A549 (cell line): ENCODE results near the gene NDUFV2. TPM values are rescaled to one million over a fixed set of nuclear protein-coding genes. Genes with fewer than 3 reads are reported as not detected.

ENCODE experiments used
- ATAC-seq, 2 experiments: fragments of 200-7000 bp in 1 of 2; fragments of >200 bp in 1 of 2; cut with Nextera tagmentation in 1 of 2; cut with Tn5 transposase in 1 of 2; 3 replicates each; pipeline versions ENCODE4 v1.8.0 to v1.9.1; 2018 to 2020; ENCODE audit warnings: mild to moderate bottlenecking in 1 of 2, moderate library complexity in 1 of 2
- CTCF ChIA-PET: fragments of 300-600 bp; sonication (Branson Sonifier 250); formaldehyde crosslinking; extraction: SDS; loops from one replicate; lab custom pipeline; 2021; ENCODE audit warnings: antibody characterized with exemption, inconsistent platforms; lab: Yijun Ruan, JAX
- POLR2A ChIA-PET: fragments of 350-600 bp; formaldehyde crosslinking; extraction: SDS; loops from one replicate; lab custom pipeline; 2021; ENCODE audit warnings: antibody characterized with exemption, inconsistent platforms; lab: Yijun Ruan, JAX
- DNase-seq, 2 experiments: peaks; one replicate each; pipeline versions ENCODE4 v3.0.0 to v3.0.0-alpha.2; 2011 to 2016; ENCODE audit warnings: low read depth in 1 of 2, low spot score in 1 of 2
- FAIRE-seq: peaks from 2 replicates; lab custom pipeline; 2011; peaks lifted over from hg19 to GRCh38; lab: Jason Lieb, UNC
- H3K27ac ChIP-seq, 2 experiments: fragments of >200 bp; sonication (Bioruptor Twin); formaldehyde crosslinking; 3 replicates each; pipeline ENCODE4 v1.5.1; 2016 to 2017
- H3K4me1 ChIP-seq: fragments of >200 bp; sonication (Bioruptor Twin); formaldehyde crosslinking; 3 replicates; pipeline ENCODE4 v1.6.1; 2016
- H3K4me2 ChIP-seq: fragments of >200 bp; sonication (Bioruptor Twin); formaldehyde crosslinking; 3 replicates; pipeline ENCODE4 v1.6.1; 2016
- H3K4me3 ChIP-seq: fragments of >200 bp; sonication (Bioruptor Twin); formaldehyde crosslinking; 3 replicates; pipeline ENCODE4 v1.5.1; 2016
- H3K9me3 ChIP-seq: fragments of >200 bp; sonication (Bioruptor Twin); formaldehyde crosslinking; 3 replicates; pipeline ENCODE4 v1.6.1; 2016
- CEBPB ChIP-seq, 2 experiments: fragments of >200 bp in 1 of 2; sonication (Bioruptor Twin) in 1 of 2; formaldehyde crosslinking in 1 of 2; IDR thresholded peaks; 2 replicates each; pipeline ENCODE4 v1.6.1; 2012 to 2016
- CHD4 ChIP-seq: fragments of 200-600 bp; sonication (generic); IDR thresholded peaks from 2 replicates; pipeline ENCODE4 v1.6.1; 2016; ENCODE audit warnings: antibody characterized with exemption, mild to moderate bottlenecking, borderline replicate concordance
- E2F6 ChIP-seq: IDR thresholded peaks from 2 replicates; pipeline ENCODE4 v1.6.1; 2012; ENCODE audit warnings: low read depth, borderline replicate concordance
- EP300 ChIP-seq, 2 experiments: fragments of >200 bp; sonication (Bioruptor Twin); formaldehyde crosslinking; IDR thresholded peaks; 2 replicates in 1 of 2; 3 replicates in 1 of 2; pipeline ENCODE4 v1.6.1; 2016 to 2017
- HEYL ChIP-seq: fragments of 250-450 bp; sonication (Bioruptor Pico); IDR thresholded peaks from 2 replicates; pipeline ENCODE4 v1.8.0; 2021; ENCODE audit warnings: mild to moderate bottlenecking, moderate library complexity
- HOXA7 ChIP-seq: fragments of 250-450 bp; sonication (Bioruptor Pico); IDR thresholded peaks from 2 replicates; pipeline ENCODE4 v1.5.0; 2020; ENCODE audit warnings: mild to moderate bottlenecking, moderate library complexity
- HOXB13 ChIP-seq: fragments of 250-450 bp; sonication (Bioruptor Pico); IDR thresholded peaks from 2 replicates; pipeline ENCODE4 v1.5.0; 2020; ENCODE audit warnings: low read depth, mild to moderate bottlenecking, moderate library complexity
- HOXB5 ChIP-seq: fragments of 250-450 bp; sonication (Bioruptor Pico); IDR thresholded peaks from 2 replicates; pipeline ENCODE4 v1.5.0; 2020; ENCODE audit warnings: mild to moderate bottlenecking, moderate library complexity
- JUNB ChIP-seq: fragments of >200 bp; sonication (Bioruptor Twin); formaldehyde crosslinking; IDR thresholded peaks from 2 replicates; pipeline ENCODE4 v1.6.1; 2016
- KDM1A ChIP-seq: fragments of 200-600 bp; sonication (generic); IDR thresholded peaks from 2 replicates; pipeline ENCODE4 v1.6.1; 2016; ENCODE audit warnings: low read depth, mild to moderate bottlenecking
- MAFK ChIP-seq: fragments of 450-650 bp; IDR thresholded peaks from 2 replicates; pipeline ENCODE4 v1.6.1; 2014; ENCODE audit not compliant: partially characterized antibody
- MAZ ChIP-seq: fragments of 150-350 bp; IDR thresholded peaks from 2 replicates; pipeline ENCODE4 v1.6.1; 2014; ENCODE audit warnings: antibody characterized with exemption, low read depth, low read length, borderline replicate concordance
- NFE2L2 ChIP-seq: fragments of 150-350 bp; conservative IDR thresholded peaks from 2 replicates; pipeline ENCODE4 v1.6.1; 2014; ENCODE audit warnings: low read length
- NPAS2 ChIP-seq: fragments of 250-450 bp; sonication (Bioruptor Pico); IDR thresholded peaks from 2 replicates; pipeline ENCODE4 v1.8.0; 2022; ENCODE audit warnings: mild to moderate bottlenecking, moderate library complexity, borderline replicate concordance
- PHF8 ChIP-seq: fragments of 200-600 bp; sonication (generic); IDR thresholded peaks from 2 replicates; pipeline ENCODE4 v1.6.1; 2016; ENCODE audit warnings: low read depth, mild to moderate bottlenecking, antibody characterized with exemption, moderate library complexity, borderline replicate concordance
- POLR2A ChIP-seq: IDR thresholded peaks from 2 replicates; pipeline ENCODE4 v1.6.1; 2012; ENCODE audit warnings: mild to moderate bottlenecking, low read length
- RCOR1 ChIP-seq: fragments of 150-350 bp; IDR thresholded peaks from 2 replicates; pipeline ENCODE4 v1.6.1; 2014; ENCODE audit warnings: antibody characterized with exemption, low read length, low read depth
- REST ChIP-seq: fragments of 200-600 bp; sonication (generic); IDR thresholded peaks from 2 replicates; pipeline ENCODE4 v1.6.1; 2016; ENCODE audit warnings: antibody characterized with exemption, mild to moderate bottlenecking, moderate library complexity
- RFX5 ChIP-seq: fragments of 450-650 bp; IDR thresholded peaks from 2 replicates; pipeline ENCODE4 v1.7.1; 2014; ENCODE audit warnings: antibody characterized with exemption, mild to moderate bottlenecking, moderate library complexity
- TP53 ChIP-seq: fragments of 250-450 bp; sonication (Bioruptor Pico); IDR thresholded peaks from 2 replicates; pipeline ENCODE4 v1.5.0; 2021; ENCODE audit warnings: mild to moderate bottlenecking, moderate library complexity
- USF2 ChIP-seq: fragments of 450-650 bp; IDR thresholded peaks from 2 replicates; pipeline ENCODE4 v1.6.1; 2014; ENCODE audit warnings: antibody characterized with exemption
- WGBS: methylation state at CpG from one replicate; pipeline ENCODE4 v1.1.6; 2017; ENCODE audit errors: missing lambda C conversion rate; 5-methylcytosine and 5-hydroxymethylcytosine counted together
- polyA plus RNA-seq, 4 experiments: library from polyadenylated mRNA; depleted of rRNA in 3 of 4; stranded (reverse); fragments of >200 nt; fragmentation: RNase III in 1 of 4; extraction: RNeasy Plus Mini Kit Qiagen cat#74134 plus additional on column Dnase treatment in 1 of 4; gene quantifications; 2 replicates in 3 of 4; 3 replicates in 1 of 4; pipeline ENCODE4 v1.2.3, GENCODE V29; 2011 to 2017
- TF ChIP-seq, protein P1 (sequence below): fragments of >200 bp; sonication (Bioruptor Twin); formaldehyde crosslinking; IDR thresholded peaks from 3 replicates; pipeline ENCODE4 v1.6.1; 2016

The NDUFV2 gene
- polyA plus RNA-seq, 2 of the 4 experiments (the other 2 are of a cell fraction): 115 to 180 TPM

- H3K4me2 ChIP-seq: peak overlapping the region; percentile 49; the same call in 2 of the 3 replicates
- POLR2A ChIA-PET: interaction anchor here (1.0 kb wide), 2 partner anchors 11 to 12 kb away, joined by 3 to 6 read pairs; partner anchors contain the start of gene ANKRD12
- no peak for TF ChIP-seq CHD4
- TF ChIP-seq MAZ: no peak
- no peak for TF ChIP-seq CEBPB (IDR thresholded peaks at IDR 0.05)
- no peak for TF ChIP-seq HOXA7 (CRISPR knock-in tag)
- TF ChIP-seq JUNB: no peak
- TF ChIP-seq HOXB5: no peak
- TF ChIP-seq TP53: no peak
- DNase-seq: no peak
- ATAC-seq: no peak
- 5% methylated on average over 1 of the region's 1 CpG for WGBS
- peaks cover 50% of the 10 kb centered on the region for H3K4me1 ChIP-seq
- no peak overlapping the region for H3K4me3 ChIP-seq
- no peaks in the 10 kb centered on the region for H3K9me3 ChIP-seq
- no peak overlapping the region for H3K27ac ChIP-seq
- no peak for FAIRE-seq
- CTCF ChIA-PET: interaction anchor here (1.0 to 2.8 kb wide), 7 partner anchors 9 to 80 kb away, joined by 3 to 17 read pairs (median 3); no protein-coding TSS in a partner anchor
These were observed 45.7 kb downstream of the NDUFV2 start for GRCh38 chr18:9148203-9148552.

DNA sequence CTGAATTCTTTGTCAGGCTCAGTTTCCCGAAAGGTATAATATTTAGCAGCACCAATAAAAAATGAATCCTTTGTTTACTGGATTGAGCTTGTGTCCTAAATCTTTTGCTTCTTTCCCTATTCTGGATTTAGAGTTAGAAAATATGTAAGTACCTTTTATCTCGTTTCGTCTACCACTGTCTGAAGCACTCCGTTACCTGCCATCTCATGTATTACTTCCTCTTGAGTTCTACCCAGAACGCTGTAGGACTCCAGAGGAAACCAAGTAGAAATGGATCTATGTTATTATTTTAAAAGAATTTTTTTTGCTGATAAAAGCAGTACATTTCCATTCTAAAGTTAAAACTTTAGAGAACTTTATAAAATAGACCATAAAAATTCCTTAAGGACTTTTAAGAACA is 47.6 kb downstream of the NDUFV2 start:
- DNase-seq: no peak
- TF ChIP-seq POLR2A (no peak), RCOR1 (no peak), PHF8 (no peak), TP53 (no peak), EP300 (IDR thresholded peaks at IDR 0.05) (no peak), HOXA7 (CRISPR knock-in tag) (no peak), HOXB13 (CRISPR knock-in tag) (no peak), HOXB5 (no peak), RFX5 (no peak), JUNB (no peak), KDM1A (no peak), E2F6 (no peak), USF2 (no peak), HEYL (CRISPR knock-in tag) (no peak), MAFK (no peak), REST (no peak), NFE2L2 (no peak), NPAS2 (no peak)
- TF ChIP-seq, protein P1, sequence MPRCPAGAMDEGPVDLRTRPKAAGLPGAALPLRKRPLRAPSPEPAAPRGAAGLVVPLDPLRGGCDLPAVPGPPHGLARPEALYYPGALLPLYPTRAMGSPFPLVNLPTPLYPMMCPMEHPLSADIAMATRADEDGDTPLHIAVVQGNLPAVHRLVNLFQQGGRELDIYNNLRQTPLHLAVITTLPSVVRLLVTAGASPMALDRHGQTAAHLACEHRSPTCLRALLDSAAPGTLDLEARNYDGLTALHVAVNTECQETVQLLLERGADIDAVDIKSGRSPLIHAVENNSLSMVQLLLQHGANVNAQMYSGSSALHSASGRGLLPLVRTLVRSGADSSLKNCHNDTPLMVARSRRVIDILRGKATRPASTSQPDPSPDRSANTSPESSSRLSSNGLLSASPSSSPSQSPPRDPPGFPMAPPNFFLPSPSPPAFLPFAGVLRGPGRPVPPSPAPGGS: no peak
- no peak overlapping the region for H3K4me2 ChIP-seq
- no peak for FAIRE-seq
- POLR2A ChIA-PET: no interaction called here
- CTCF ChIA-PET: interaction anchor here (0.9 kb wide), 1 partner anchor 32 kb away, joined by 3 read pairs; no protein-coding TSS in a partner anchor
- ATAC-seq: no peak
- no peak overlapping the region for H3K27ac ChIP-seq
- no peak overlapping the region for H3K4me3 ChIP-seq
- no peaks in the 10 kb centered on the region for H3K9me3 ChIP-seq
- peaks cover 47% of the 10 kb centered on the region for H3K4me1 ChIP-seq
- WGBS: 92% methylated on average over 5 of the region's 5 CpGs
